K562 (cell line): ENCODE results near the gene C4orf51. TPM values are rescaled to one million over a fixed set of nuclear protein-coding genes. Genes with fewer than 3 reads are reported as not detected.

ENCODE experiments used
- ARID1B ChIP-seq: fragments of 450-650 bp; IDR thresholded peaks from 2 replicates; pipeline ENCODE4 v1.6.1; 2016; ENCODE audit warnings: antibody characterized with exemption, mild to moderate bottlenecking, inconsistent platforms
- CBFA2T2 ChIP-seq: fragments of 450-650 bp; conservative IDR thresholded peaks from 2 replicates; pipeline ENCODE4 v1.6.1; 2017; ENCODE audit warnings: mild to moderate bottlenecking
- CCNT2 ChIP-seq: IDR thresholded peaks from 2 replicates; pipeline ENCODE4 v1.6.1; 2011; ENCODE audit warnings: borderline replicate concordance, low read depth, mild to moderate bottlenecking, moderate library complexity, mixed read lengths, low read length; ENCODE audit not compliant: insufficient read length; ENCODE audit errors: extremely low read depth
- FOXA3 ChIP-seq, 2 experiments: fragments of 450-650 bp in 1 of 2; sonication (generic) in 1 of 2; formaldehyde crosslinking; IDR thresholded peaks in 1 of 2; conservative IDR thresholded peaks in 1 of 2; 2 replicates each; pipeline versions ENCODE4 v1.4.0 to v1.8.0; 2020 to 2022; ENCODE audit warnings: mild to moderate bottlenecking in 2 of 2, missing genetic modification reagents in 1 of 2
- HDAC1 ChIP-seq, 2 experiments: fragments of 450-650 bp; IDR thresholded peaks; 2 replicates each; pipeline ENCODE4 v1.6.1; 2016 to 2017; ENCODE audit warnings: inconsistent platforms in 1 of 2, mild to moderate bottlenecking in 1 of 2, moderate library complexity in 1 of 2
- HNRNPK ChIP-seq: fragments of 200-400 bp; formaldehyde crosslinking; IDR thresholded peaks from one replicate; pipeline ENCODE4 v1.6.1; 2018; ENCODE audit warnings: mild to moderate bottlenecking, low read depth, low read length; ENCODE audit not compliant: poor library complexity, severe bottlenecking
- KDM1A ChIP-seq, 2 experiments: fragments of 450-650 bp; IDR thresholded peaks; 2 replicates each; pipeline ENCODE4 v1.6.1; 2016; ENCODE audit warnings: mild to moderate bottlenecking in 2 of 2
- MXI1 ChIP-seq: IDR thresholded peaks from 2 replicates; pipeline ENCODE4 v1.6.1; 2011; ENCODE audit warnings: low read depth, mild to moderate bottlenecking, improper control_type of control experiment, low read length
- NFIC ChIP-seq: fragments of 450-650 bp; IDR thresholded peaks from 2 replicates; pipeline ENCODE4 v1.6.1; 2017; ENCODE audit warnings: mild to moderate bottlenecking, inconsistent platforms
- POLR2H ChIP-seq: IDR thresholded peaks from 2 replicates; pipeline ENCODE4 v1.6.1; 2016; ENCODE audit warnings: missing genetic modification characterization, low read depth, mild to moderate bottlenecking, control low read depth, missing compliant biosample characterization, moderate library complexity
- RB1 ChIP-seq: fragments of 450-650 bp; IDR thresholded peaks from 2 replicates; pipeline ENCODE4 v1.6.1; 2017; ENCODE audit warnings: low read depth, mild to moderate bottlenecking
- RCOR1 ChIP-seq, 2 experiments: IDR thresholded peaks; 2 replicates each; pipeline ENCODE4 v1.6.1; 2012; ENCODE audit warnings: low read depth in 2 of 2, low read length in 2 of 2, borderline replicate concordance in 1 of 2, improper control_type of control experiment in 1 of 2
- TAF1 ChIP-seq: IDR thresholded peaks from 2 replicates; pipeline ENCODE4 v1.6.1; 2011; ENCODE audit warnings: mild to moderate bottlenecking, low read length, moderate library complexity; ENCODE audit not compliant: insufficient read depth, control insufficient read depth, severe bottlenecking; ENCODE audit errors: extremely low read depth
- TEAD4 ChIP-seq, 2 experiments: sonication (generic) in 1 of 2; formaldehyde crosslinking in 1 of 2; IDR thresholded peaks; 2 replicates each; pipeline versions ENCODE4 v1.6.1 to v1.8.0; 2012 to 2022; ENCODE audit warnings: borderline replicate concordance in 1 of 2, inconsistent platforms in 1 of 2, low read length in 1 of 2, mild to moderate bottlenecking in 1 of 2, missing genetic modification reagents in 1 of 2
- TRIM24 ChIP-seq, 2 experiments: fragments of 450-650 bp; IDR thresholded peaks; 2 replicates each; pipeline ENCODE4 v1.6.1; 2016
- XRCC3 ChIP-seq: fragments of 450-650 bp; IDR thresholded peaks from 2 replicates; pipeline ENCODE4 v1.6.1; 2017; ENCODE audit warnings: mild to moderate bottlenecking, moderate library complexity
- ZNF146 ChIP-seq: IDR thresholded peaks from one replicate; pipeline ENCODE4 v1.6.1; 2018; ENCODE audit warnings: missing compliant biosample characterization; ENCODE audit not compliant: unreplicated experiment
- ZNF384 ChIP-seq: IDR thresholded peaks from 2 replicates; pipeline ENCODE4 v1.6.1; 2012; ENCODE audit warnings: low read depth, low read length, improper control_type of control experiment
- ZNF76 ChIP-seq: fragments of 250-450 bp; sonication (Bioruptor Pico); IDR thresholded peaks from 2 replicates; pipeline ENCODE4 v1.4.0; 2020; ENCODE audit warnings: mild to moderate bottlenecking, moderate library complexity, borderline replicate concordance
- ZNF766 ChIP-seq: fragments of 200-800 bp; sonication (Bioruptor generic); conservative IDR thresholded peaks from 2 replicates; pipeline ENCODE4 v1.6.1; 2016; ENCODE audit warnings: missing genetic modification characterization, missing compliant biosample characterization
- ZNF79 ChIP-seq: fragments of 250-450 bp; sonication (Bioruptor Pico); IDR thresholded peaks from 2 replicates; pipeline ENCODE4 v1.4.0; 2020; ENCODE audit warnings: low read depth, mild to moderate bottlenecking, moderate library complexity
- polyA plus RNA-seq, 8 experiments: library from polyadenylated mRNA; depleted of rRNA in 4 of 8; stranded (reverse) in 5 of 8; unstranded in 3 of 8; fragments of >200 nt; fragmentation: Nextera tagmentation in 2 of 8; fragmentation: Illumina TruSeq in 1 of 8; extraction: Ambion mirVana in 2 of 8; extraction: Trizol in 1 of 8; gene quantifications; 2 replicates each; pipeline versions ENCODE4 v1.2.1 to v1.2.3, GENCODE V29; 2011 to 2014; ENCODE audit warnings: inconsistent platforms in 1 of 8, missing spikeins in 1 of 8
- total RNA-seq, 7 experiments: library from RNA; depleted of rRNA in 6 of 7; stranded (reverse); fragments of >200 nt in 6 of 7; fragmentation: Illumina TruSeq in 2 of 7; extraction: Trizol in 2 of 7; gene quantifications; 2 replicates each; pipeline versions ENCODE4 v1.2.1 to v1.2.3, GENCODE V29; 2011 to 2021; ENCODE audit warnings: low replicate concordance in 1 of 7
- TF ChIP-seq, protein P1 (sequence below): IDR thresholded peaks from 2 replicates; pipeline ENCODE4 v1.6.1; 2014; ENCODE audit warnings: antibody characterized with exemption
- TF ChIP-seq, protein P2 (sequence below), 3 experiments: fragments of 200-800 bp in 1 of 3; sonication (Bioruptor generic) in 1 of 3; sonication (generic) in 1 of 3; formaldehyde crosslinking in 1 of 3; IDR thresholded peaks; 2 replicates each; pipeline versions ENCODE4 v1.6.1 to v1.8.0; 2016 to 2022; ENCODE audit warnings: mild to moderate bottlenecking in 2 of 3, missing compliant biosample characterization in 2 of 3, missing genetic modification characterization in 2 of 3, missing genetic modification reagents in 1 of 3
- TF ChIP-seq, protein P3 (sequence below): IDR thresholded peaks from 3 replicates; pipeline ENCODE4 v1.6.1; 2011; ENCODE audit warnings: borderline replicate concordance, mild to moderate bottlenecking, moderate library complexity; ENCODE audit not compliant: insufficient read length; ENCODE audit errors: extremely low read depth

C4orf51 gene
- total and polyA plus RNA-seq, 9 of the 15 experiments (the other 6 are each of a cell fraction or from before 2014, with no cell fraction given) = not detected

DNA sequence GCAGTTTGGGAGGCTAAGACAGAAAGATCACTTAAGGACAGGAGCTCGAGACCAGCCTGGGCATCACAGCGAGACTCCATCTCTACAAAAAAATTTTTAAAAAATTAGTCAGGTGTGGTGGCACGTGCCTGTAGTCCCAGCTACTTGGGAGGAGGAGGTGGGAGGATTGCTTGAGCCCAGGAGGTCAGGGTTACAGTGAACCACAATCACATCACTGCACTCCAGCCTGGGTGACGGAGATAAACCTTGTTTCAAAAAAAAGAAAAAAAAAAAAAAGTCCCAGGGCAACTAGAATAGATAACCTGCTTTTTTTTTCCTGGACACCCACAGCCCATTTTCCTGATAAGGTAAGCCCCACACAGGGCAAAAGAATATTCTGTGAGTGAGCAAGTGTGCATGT lies 96.3 kb downstream of the C4orf51 start (continued):
- TF ChIP-seq, protein P1, sequence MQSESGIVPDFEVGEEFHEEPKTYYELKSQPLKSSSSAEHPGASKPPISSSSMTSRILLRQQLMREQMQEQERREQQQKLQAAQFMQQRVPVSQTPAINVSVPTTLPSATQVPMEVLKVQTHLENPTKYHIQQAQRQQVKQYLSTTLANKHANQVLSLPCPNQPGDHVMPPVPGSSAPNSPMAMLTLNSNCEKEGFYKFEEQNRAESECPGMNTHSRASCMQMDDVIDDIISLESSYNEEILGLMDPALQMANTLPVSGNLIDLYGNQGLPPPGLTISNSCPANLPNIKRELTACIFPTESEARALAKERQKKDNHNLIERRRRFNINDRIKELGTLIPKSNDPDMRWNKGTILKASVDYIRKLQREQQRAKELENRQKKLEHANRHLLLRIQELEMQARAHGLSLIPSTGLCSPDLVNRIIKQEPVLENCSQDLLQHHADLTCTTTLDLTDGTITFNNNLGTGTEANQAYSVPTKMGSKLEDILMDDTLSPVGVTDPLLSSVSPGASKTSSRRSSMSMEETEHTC = no peak
- no peak for TF ChIP-seq ZNF79 (CRISPR knock-in tag)
- TF ChIP-seq NFIC = no peak
- TF ChIP-seq TEAD4 (IDR thresholded peaks at IDR 0.05; ENCODE audit: low read length) = peak; percentile 71
- no peak for TF ChIP-seq TEAD4 (CRISPR knock-in tag; IDR thresholded peaks at IDR 0.05; ENCODE audit: borderline replicate concordance)
- no peak for TF ChIP-seq POLR2H
- TF ChIP-seq CBFA2T2 = peak; percentile 76
- no peak for TF ChIP-seq XRCC3
- peak in 1 of 2 experiments; percentile 54; a peak in 1 of 4 replicates for TF ChIP-seq RCOR1 (IDR thresholded peaks at IDR 0.05; ENCODE audit: borderline replicate concordance in 1 of 2, low read depth in 2 of 2, low read length in 2 of 2)
- TF ChIP-seq RB1 = no peak
- TF ChIP-seq ARID1B = peak; percentile 70
- TF ChIP-seq, protein P2, sequence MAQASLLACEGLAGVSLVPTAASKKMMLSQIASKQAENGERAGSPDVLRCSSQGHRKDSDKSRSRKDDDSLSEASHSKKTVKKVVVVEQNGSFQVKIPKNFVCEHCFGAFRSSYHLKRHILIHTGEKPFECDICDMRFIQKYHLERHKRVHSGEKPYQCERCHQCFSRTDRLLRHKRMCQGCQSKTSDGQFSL (CRISPR knock-in tag; IDR thresholded peaks at IDR 0.05) = no peak
- TF ChIP-seq, protein P2 (tag; IDR thresholded peaks at IDR 0.05) = no peak
- TF ChIP-seq CCNT2 = no peak
- no peak for TF ChIP-seq FOXA3 (CRISPR knock-in tag; conservative IDR thresholded peaks at IDR 0.05 in 1 of 2, IDR thresholded peaks at IDR 0.05 in 1 of 2)
- TF ChIP-seq ZNF766 (CRISPR knock-in tag) = no peak
- TF ChIP-seq, protein P3, sequence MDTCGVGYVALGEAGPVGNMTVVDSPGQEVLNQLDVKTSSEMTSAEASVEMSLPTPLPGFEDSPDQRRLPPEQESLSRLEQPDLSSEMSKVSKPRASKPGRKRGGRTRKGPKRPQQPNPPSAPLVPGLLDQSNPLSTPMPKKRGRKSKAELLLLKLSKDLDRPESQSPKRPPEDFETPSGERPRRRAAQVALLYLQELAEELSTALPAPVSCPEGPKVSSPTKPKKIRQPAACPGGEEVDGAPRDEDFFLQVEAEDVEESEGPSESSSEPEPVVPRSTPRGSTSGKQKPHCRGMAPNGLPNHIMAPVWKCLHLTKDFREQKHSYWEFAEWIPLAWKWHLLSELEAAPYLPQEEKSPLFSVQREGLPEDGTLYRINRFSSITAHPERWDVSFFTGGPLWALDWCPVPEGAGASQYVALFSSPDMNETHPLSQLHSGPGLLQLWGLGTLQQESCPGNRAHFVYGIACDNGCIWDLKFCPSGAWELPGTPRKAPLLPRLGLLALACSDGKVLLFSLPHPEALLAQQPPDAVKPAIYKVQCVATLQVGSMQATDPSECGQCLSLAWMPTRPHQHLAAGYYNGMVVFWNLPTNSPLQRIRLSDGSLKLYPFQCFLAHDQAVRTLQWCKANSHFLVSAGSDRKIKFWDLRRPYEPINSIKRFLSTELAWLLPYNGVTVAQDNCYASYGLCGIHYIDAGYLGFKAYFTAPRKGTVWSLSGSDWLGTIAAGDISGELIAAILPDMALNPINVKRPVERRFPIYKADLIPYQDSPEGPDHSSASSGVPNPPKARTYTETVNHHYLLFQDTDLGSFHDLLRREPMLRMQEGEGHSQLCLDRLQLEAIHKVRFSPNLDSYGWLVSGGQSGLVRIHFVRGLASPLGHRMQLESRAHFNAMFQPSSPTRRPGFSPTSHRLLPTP = no peak
- no peak for TF ChIP-seq HNRNPK
- TF ChIP-seq TRIM24 (IDR thresholded peaks at IDR 0.05) = peak; percentile 22 to 36; a peak in 1 of 4 replicates
- peak; percentile 70 to 83 for TF ChIP-seq KDM1A (IDR thresholded peaks at IDR 0.05)
- no peak for TF ChIP-seq ZNF76
- TF ChIP-seq MXI1 = no peak
- 0 out of 4 replicates have a peak, but pooled peaks of 1 of the 2 experiments have one; percentile 35 for TF ChIP-seq HDAC1 (IDR thresholded peaks at IDR 0.05)
- no peak for TF ChIP-seq ZNF146 (CRISPR knock-in tag)
- no peak for TF ChIP-seq TAF1
- peak; percentile 82 for TF ChIP-seq ZNF384
